Smooth muscle cell (in vitro differentiated cells): Measurements from ENCODE around the gene RHBDD1. TPM values are rescaled to one million over a fixed set of nuclear protein-coding genes. Genes with fewer than 3 reads are reported as not detected.

Experiments
- DNase-seq: peaks from one replicate; lab custom pipeline; 2025; ENCODE audit not compliant: unreplicated experiment; lab: John Stamatoyannopoulos, UW
- H2AFZ ChIP-seq: fragments of 200-600 bp; sonication (generic); 2 replicates; pipeline ENCODE4 v1.6.0; 2016; ENCODE audit warnings: antibody characterized with exemption, low read depth, mild to moderate bottlenecking
- H3F3A ChIP-seq: fragments of 200-600 bp; sonication (generic); 2 replicates; pipeline ENCODE4 v1.6.0; 2017; ENCODE audit warnings: antibody characterized with exemption, low read depth
- H3K27ac ChIP-seq: fragments of 200-600 bp; sonication (generic); 2 replicates; pipeline ENCODE4 v1.5.1; 2016; ENCODE audit warnings: low read depth, mild to moderate bottlenecking
- H3K27me3 ChIP-seq: fragments of 200-600 bp; sonication (generic); 2 replicates; pipeline ENCODE4 v1.6.1; 2016; ENCODE audit warnings: low read depth, mild to moderate bottlenecking
- H3K36me3 ChIP-seq: fragments of 200-600 bp; sonication (generic); 2 replicates; pipeline ENCODE4 v1.5.1; 2016; ENCODE audit warnings: low read depth
- H3K4me1 ChIP-seq: fragments of 200-600 bp; sonication (generic); 2 replicates; pipeline ENCODE4 v1.5.1; 2016; ENCODE audit warnings: low read depth
- H3K4me2 ChIP-seq: fragments of 200-600 bp; sonication (generic); 2 replicates; pipeline ENCODE4 v1.6.0; 2016; ENCODE audit warnings: mild to moderate bottlenecking
- H3K4me3 ChIP-seq: fragments of 200-600 bp; sonication (generic); 2 replicates; pipeline ENCODE4 v1.5.1; 2016; ENCODE audit warnings: mild to moderate bottlenecking
- H3K79me2 ChIP-seq: fragments of 200-600 bp; sonication (generic); 2 replicates; pipeline ENCODE4 v1.6.0; 2016; ENCODE audit warnings: low read depth, mild to moderate bottlenecking
- H3K9ac ChIP-seq: fragments of 200-600 bp; sonication (generic); 2 replicates; pipeline ENCODE4 v1.6.0; 2016; ENCODE audit warnings: low read depth
- H3K9me3 ChIP-seq: fragments of 200-600 bp; sonication (generic); replicated peaks from 2 replicates; pipeline ENCODE4 v1.5.1; 2016; ENCODE audit warnings: low read depth
- H4K20me1 ChIP-seq: fragments of 200-600 bp; sonication (generic); 2 replicates; pipeline ENCODE4 v1.6.0; 2016; ENCODE audit warnings: low read depth
- WGBS: methylation state at CpG from one replicate; pipeline ENCODE4 v1.1.7; 2016; ENCODE audit warnings: low lambda C conversion rate; 5-methylcytosine and 5-hydroxymethylcytosine counted together
- polyA plus RNA-seq: library from polyadenylated mRNA; unstranded; fragments of >200 nt; fragmentation: Nextera tagmentation; extraction: Ambion mirVana; gene quantifications from 2 replicates; pipeline ENCODE4 v1.2.1, GENCODE V29; 2016
- total RNA-seq: library from RNA; depleted of rRNA; stranded (reverse); fragments of >200 nt; gene quantifications from 2 replicates; pipeline ENCODE4 v1.2.3, GENCODE V29; 2014
- TF ChIP-seq, protein P1 (sequence below): fragments of 200-600 bp; sonication (generic); IDR thresholded peaks from 2 replicates; pipeline ENCODE4 v1.5.1; 2017; ENCODE audit warnings: borderline replicate concordance, mild to moderate bottlenecking, antibody characterized with exemption; ENCODE audit not compliant: insufficient read depth, poor library complexity, severe bottlenecking

RHBDD1 gene
- total and polyA plus RNA-seq, 2 experiments from 2014 or later = 11.3 to 20.7 TPM

- no peak overlapping the region for H3K4me3 ChIP-seq
- WGBS = 0% methylated on average over 1 of the region's 1 CpG
- no peaks in the 10 kb centered on the region for H3K36me3 ChIP-seq
- no peak overlapping the region for H2AFZ ChIP-seq
- H3K27ac ChIP-seq = no peak overlapping the region
- H3K4me2 ChIP-seq = no peak overlapping the region
- no peaks in the 10 kb centered on the region for H3K9me3 ChIP-seq
- no peaks in the 10 kb centered on the region for H3K79me2 ChIP-seq
- no peaks in the 10 kb centered on the region for H3K4me1 ChIP-seq
- no peaks in the 10 kb centered on the region for H3F3A ChIP-seq
- TF ChIP-seq, protein P1, sequence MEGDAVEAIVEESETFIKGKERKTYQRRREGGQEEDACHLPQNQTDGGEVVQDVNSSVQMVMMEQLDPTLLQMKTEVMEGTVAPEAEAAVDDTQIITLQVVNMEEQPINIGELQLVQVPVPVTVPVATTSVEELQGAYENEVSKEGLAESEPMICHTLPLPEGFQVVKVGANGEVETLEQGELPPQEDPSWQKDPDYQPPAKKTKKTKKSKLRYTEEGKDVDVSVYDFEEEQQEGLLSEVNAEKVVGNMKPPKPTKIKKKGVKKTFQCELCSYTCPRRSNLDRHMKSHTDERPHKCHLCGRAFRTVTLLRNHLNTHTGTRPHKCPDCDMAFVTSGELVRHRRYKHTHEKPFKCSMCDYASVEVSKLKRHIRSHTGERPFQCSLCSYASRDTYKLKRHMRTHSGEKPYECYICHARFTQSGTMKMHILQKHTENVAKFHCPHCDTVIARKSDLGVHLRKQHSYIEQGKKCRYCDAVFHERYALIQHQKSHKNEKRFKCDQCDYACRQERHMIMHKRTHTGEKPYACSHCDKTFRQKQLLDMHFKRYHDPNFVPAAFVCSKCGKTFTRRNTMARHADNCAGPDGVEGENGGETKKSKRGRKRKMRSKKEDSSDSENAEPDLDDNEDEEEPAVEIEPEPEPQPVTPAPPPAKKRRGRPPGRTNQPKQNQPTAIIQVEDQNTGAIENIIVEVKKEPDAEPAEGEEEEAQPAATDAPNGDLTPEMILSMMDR = no peak
- no peaks in the 10 kb centered on the region for H3K27me3 ChIP-seq
- H3K9ac ChIP-seq = no peak overlapping the region
- H4K20me1 ChIP-seq = no peaks in the 10 kb centered on the region
- no peak for DNase-seq
Measured at GRCh38 chr2:226910384-226910783, 74.5 kb downstream of the RHBDD1 start.

DNA sequence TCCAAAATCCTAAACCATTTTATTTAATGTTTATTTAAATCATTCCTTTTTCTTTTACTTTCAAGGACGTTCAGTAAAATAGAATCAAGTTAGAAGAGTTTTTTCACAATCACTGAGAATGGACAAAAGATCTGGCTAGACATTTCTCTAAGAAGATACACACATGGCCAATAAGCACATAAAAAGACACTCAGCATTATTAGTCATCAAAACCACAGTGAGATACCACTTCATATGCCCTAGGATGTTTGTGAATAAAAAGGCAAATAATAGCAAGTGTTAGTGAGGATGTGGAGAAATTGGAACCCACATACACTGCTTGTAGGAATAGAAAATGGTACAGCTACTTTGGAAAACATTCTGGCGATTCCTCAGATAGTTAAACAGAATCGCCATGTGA is 76.1 kb downstream of the RHBDD1 start:
- no peaks in the 10 kb centered on the region for H4K20me1 ChIP-seq
- no peak for DNase-seq

DNA sequence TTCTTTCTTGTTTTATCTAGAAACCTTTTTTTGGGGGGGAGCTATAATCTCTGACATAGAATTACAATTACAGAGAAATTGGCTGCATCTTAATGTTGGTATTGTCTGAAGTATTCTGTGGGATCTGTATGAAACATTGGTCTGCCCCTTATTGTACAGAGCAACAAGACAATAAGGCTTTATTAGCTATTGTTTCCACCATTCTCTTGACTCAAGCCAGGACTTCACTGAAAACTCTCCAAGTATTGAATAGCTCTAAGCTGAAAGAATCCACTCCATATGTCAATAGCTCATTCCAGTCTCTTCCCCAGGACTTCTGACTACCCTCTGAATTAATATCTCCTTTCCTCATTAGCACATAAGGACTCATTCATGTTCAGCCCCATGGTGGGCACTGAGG is 77.8 kb downstream of the RHBDD1 start:
- Histone ChIP-seq H3K27ac (no peak overlapping the region), H2AFZ (no peak overlapping the region), H3K4me2 (no peak overlapping the region), H3K9me3 (no peaks in the 10 kb centered on the region), H3K27me3 (no peaks in the 10 kb centered on the region), H3F3A (no peaks in the 10 kb centered on the region), H3K4me3 (no peak overlapping the region), H4K20me1 (no peaks in the 10 kb centered on the region), H3K9ac (no peak overlapping the region), H3K79me2 (no peaks in the 10 kb centered on the region), H3K36me3 (no peaks in the 10 kb centered on the region), H3K4me1 (no peaks in the 10 kb centered on the region)
- TF ChIP-seq, protein P1 = no peak
- no peak for DNase-seq

More for the DNA sequence above, 76.1 kb downstream of the RHBDD1 start:
- peak overlapping the region; percentile 33 for H3K27ac ChIP-seq
- no peaks in the 10 kb centered on the region for H3F3A ChIP-seq
- WGBS = 78% methylated on average over 3 of the region's 3 CpGs
- TF ChIP-seq, protein P1 = no peak
- H3K36me3 ChIP-seq = no peaks in the 10 kb centered on the region
- no peak overlapping the region for H3K4me2 ChIP-seq
- no peak overlapping the region for H3K4me3 ChIP-seq
- no peak overlapping the region for H3K9ac ChIP-seq
- no peaks in the 10 kb centered on the region for H3K27me3 ChIP-seq
- H3K4me1 ChIP-seq = no peaks in the 10 kb centered on the region
- no peak overlapping the region for H2AFZ ChIP-seq
- H3K79me2 ChIP-seq = no peaks in the 10 kb centered on the region
- no peaks in the 10 kb centered on the region for H3K9me3 ChIP-seq

DNA sequence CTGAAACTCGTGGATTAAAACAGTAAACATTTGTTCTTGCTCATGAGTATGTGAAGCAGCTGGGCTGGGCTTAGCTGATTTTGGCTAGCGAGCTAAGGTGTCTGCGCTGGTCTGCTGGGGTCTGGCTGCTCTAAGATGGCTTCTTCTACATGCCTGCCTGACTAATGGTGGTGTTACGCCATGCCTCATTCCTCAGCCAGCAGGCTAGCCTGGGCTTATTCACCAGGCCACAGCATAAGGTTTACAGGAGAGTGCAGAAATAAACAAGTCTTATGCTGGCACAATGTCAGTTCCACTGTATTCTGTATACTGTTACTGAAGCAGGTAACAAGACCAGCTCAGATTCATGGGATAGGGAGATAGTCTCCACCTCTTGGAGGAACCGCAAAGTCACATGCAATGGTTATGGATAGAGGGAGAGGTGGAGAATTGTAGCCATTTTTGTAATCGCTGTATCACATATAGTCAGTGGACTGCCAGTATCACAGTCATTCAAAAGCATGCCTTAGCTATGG is 80.0 kb downstream of the RHBDD1 start:
- Histone ChIP-seq H4K20me1 (no peaks in the 10 kb centered on the region), H3K79me2 (no peaks in the 10 kb centered on the region), H3K4me1 (no peaks in the 10 kb centered on the region), H3K27ac (peak overlapping the region; percentile 50), H3K9me3 (no peaks in the 10 kb centered on the region), H3K4me2 (no peak overlapping the region), H3F3A (no peaks in the 10 kb centered on the region), H3K9ac (no peak overlapping the region), H3K36me3 (no peaks in the 10 kb centered on the region), H3K27me3 (no peaks in the 10 kb centered on the region), H2AFZ (no peak overlapping the region), H3K4me3 (no peak overlapping the region)
- TF ChIP-seq, protein P1 = no peak
- DNase-seq = no peak
- WGBS = 76% methylated on average over 6 of the region's 6 CpGs
